Measurements from ENCODE around the gene SLC25A12.
"Not testable (repeated sequence)": the region's sequence is repeated elsewhere in the genome, so short reads cannot be mapped to it uniquely, and the experiment has no call there.

SLC25A12 gene

DNA sequence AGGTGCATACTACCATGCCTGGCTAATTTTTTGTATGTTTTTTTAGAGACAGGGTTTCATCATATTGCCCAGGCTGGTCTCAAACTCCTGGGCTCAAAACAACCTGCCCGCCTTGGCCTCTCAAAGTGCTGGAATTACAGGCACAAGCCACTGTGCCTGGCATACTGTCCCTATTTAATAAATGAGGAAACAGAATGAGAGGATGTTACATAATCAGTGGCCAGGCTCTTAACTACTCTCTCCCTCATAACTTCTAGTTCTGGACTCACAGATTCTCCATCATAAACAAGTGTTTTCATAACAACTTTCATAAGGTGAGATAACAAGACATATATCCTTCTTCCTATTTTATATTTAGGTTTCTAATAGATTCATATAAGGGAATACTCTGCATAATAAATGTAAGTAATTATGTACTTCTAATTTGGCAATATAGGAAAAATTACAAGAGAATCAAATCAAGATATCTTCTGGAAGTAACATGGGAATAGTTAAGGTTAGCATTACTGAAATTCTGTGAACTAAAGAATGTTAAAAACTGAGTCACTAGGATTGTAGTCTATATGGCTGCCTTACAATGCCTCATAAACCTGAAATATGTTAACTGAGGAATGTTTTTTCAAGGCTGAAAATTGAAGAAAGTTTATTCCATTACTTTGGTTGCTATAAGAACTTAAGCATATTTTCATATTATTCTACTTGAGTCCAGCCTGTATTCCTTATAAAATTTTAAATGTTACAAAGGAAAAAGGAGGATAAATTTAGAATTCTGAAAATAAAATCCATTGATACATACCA, 71.3 kb downstream of the SLC25A12 start:
- DNase-seq, result no peak

DNA sequence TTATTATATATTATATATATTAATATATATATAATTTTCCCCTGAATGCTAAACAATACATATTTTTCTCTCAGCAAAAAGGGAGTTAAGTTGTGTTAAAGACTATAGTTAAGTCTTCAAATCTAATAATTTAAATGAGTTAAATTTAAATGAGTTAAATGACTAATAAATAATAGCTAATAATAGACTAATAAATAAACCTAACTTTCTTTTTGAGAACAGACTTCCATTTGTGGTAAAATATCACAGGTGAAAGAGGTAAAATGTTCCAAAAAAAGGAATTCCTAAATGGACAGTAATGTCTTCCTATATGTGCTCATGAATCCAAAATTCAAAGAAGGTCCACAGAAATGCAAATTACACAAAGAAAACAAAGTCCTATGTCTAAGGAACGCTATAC, 74.6 kb downstream of the SLC25A12 start:
- DNase-seq, result no peak

DNA sequence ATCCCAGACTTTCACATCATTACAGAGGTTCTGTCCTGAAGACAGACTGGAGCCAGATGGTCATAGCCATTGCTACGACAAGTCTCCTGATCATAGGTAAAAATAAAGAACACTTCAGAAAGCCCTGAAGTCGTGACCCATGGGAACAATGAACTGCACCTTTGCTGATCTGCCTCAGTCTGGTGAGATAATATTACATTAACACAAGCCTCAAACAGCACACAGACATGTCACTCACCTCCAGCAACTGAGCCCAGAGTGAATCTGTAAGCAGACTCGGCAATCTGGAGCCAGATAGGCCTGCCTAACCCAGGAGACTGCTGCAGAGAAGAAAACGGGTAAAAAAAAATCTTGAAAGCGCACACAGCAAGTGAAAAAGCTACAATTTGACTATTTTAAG, 79.2 kb downstream of the SLC25A12 start:
- no peak for DNase-seq

DNA sequence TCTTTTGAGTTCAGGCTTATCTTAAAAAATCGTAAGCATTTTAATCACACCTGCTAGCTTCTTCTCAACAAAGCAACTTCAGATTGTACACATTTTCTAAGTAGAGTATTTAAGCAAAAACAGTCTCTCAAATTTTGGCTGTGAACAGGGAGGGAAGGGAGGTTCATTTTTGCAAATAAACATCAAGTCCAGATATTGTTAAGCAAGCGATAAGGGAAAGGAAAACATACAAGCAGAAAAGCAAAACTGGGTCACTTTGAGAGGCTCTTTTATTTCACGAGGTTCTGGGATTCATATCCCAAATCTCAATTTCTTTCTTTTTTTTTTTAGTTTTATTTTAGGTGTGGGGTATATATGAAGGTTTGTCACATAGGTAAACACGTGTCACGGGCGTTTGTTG, 79.9 kb downstream of the SLC25A12 start:
- DNase-seq, result no peak

DNA sequence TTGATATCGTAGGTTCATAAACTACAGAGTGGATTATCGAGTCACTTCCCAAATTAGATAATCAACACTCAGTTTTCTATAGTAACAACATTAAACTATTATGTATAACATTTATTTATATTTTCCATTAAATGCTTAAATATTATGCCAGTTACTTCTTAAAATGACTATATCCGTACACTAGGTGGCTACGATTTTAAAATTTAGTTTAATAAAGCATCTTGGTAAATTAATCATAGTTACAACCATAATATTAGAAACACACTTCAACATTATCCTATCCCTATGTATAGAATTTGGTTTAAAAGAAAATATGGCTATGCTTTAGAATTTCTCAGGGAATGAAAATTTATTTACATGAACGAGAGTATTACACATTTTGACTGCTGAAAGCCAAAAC, 80.3 kb downstream of the SLC25A12 start:
- no peak for DNase-seq

DNA sequence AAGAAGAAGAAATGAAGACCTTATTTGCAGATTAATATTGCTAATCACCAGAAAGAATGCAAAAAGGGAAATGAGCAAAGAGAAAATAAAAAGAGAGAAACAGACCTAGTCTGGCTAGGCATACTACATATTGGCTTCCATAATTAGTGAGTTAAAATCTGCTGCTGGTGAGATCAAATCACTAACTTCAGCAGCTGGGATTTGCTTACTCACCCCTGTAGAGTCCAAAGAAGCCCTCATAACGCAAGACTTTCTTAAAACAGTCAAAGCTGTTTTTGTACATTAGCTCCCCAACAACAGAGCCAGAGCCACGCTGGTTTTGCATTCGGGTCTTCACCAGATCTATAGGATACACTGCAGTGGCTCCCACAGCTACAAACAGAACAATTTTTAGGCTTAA, 80.9 kb downstream of the SLC25A12 start:
- DNase-seq, result no peak

- no peak for DNase-seq
Observed at GRCh38 chr2:171811245-171811628, 82.8 kb downstream of the SLC25A12 start.

GRCh38 chr2:171810422-171811244, 83.4 kb downstream of the SLC25A12 start:
- DNase-seq, result no peak

- DNase-seq, result not testable (repeated sequence)
Observed at GRCh38 chr2:171808885-171809284, 85.2 kb downstream of the SLC25A12 start.

- DNase-seq, result no peak
Observed at GRCh38 chr2:171807831-171808393, 86.1 kb downstream of the SLC25A12 start.

DNA sequence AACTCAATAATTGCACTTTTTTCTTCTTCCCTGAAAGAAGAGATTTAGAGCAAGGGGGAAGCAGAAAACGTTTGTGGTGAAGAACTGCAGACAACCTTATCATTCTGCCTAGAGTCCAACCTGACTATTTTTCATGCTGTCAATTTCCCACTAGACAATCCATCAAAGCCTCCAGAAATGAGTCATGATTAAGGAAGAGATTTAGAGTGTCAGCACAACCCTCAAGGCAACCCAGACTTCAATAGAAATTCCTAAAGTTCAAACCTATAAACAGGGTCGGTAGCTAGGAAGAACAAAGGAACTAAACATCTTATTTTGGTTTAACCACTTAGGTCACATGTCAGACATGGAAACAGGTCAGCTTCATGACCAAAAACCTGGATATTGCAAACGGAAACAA, 86.9 kb downstream of the SLC25A12 start:
- DNase-seq, result no peak

GRCh38 chr2:171804456-171804855, 89.6 kb downstream of the SLC25A12 start:
- no peak for DNase-seq

DNA sequence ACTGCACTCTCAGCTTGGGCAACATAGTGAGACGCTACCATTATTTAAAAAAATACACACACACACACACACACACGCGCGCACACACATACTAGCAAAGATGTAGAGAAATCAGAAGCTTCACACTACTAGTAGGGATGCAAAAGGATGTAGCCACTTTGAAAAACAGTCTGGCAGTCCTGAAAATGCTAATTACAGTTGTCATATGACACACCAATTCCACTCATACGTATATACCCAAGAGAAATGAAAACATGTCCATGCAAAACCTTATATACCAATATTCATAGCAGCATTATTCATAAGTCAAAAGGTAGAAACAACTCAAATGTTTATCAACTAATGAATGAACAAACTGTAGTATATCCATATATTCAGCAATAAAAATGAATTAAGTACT, 90.3 kb downstream of the SLC25A12 start:
- no peak for DNase-seq

GRCh38 chr2:171800639-171801038, 93.4 kb downstream of the SLC25A12 start:
- DNase-seq, result no peak

DNA sequence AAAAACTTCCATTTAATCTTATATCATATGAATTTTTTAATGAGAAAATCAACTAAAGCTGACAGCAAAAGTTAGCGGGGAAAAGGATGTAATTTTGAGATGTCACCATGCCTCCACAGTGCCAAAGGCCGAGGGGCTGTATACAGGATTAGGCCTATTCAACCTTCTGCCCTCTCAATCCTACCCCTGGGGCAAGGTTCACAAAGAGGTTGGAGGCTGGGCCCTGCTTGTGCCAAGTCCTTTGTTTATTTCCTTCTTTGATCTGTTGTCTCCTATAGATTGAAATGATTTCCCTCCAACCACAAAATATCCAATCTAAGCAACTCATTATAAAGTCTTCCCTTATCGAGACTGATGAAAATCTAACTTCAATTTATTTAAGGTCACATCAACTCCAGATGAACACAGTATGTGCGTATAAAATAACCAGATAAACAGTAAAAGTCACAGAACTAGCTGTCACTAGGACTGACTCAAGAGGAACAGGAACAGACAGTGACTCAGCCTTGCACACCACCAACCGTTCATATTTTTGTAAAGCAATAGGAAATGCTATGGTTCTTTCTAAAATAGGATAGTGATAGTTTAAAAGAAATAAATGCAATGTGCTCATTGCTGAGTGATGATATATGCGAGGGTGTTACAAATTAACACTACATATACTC, 95.8 kb downstream of the SLC25A12 start:
- no peak for DNase-seq

DNA sequence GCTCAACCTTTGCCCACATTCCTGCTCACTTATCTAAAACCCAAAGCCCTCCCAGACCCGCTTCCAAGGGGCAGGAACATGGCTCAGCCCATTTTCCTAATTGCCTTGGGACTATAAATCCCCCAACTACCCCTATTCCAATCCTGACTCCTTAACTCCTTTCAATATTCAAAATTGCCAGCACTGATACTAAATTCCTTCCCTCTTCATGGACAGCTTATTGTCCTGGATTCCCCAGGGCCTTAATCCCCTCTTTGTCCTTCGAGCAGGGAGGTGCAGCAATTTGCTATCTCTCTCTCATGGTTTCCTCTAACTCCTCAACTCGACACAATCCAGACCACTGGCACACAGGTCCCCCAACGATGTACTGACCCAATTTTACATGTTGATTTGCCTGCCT, 99.1 kb downstream of the SLC25A12 start:
- DNase-seq, result no peak

GRCh38 chr2:171793691-171794678, 100.1 kb downstream of the SLC25A12 start:
- DNase-seq, result no peak

- no peak for DNase-seq
Observed at GRCh38 chr2:171792886-171793580, 101.0 kb downstream of the SLC25A12 start.

DNA sequence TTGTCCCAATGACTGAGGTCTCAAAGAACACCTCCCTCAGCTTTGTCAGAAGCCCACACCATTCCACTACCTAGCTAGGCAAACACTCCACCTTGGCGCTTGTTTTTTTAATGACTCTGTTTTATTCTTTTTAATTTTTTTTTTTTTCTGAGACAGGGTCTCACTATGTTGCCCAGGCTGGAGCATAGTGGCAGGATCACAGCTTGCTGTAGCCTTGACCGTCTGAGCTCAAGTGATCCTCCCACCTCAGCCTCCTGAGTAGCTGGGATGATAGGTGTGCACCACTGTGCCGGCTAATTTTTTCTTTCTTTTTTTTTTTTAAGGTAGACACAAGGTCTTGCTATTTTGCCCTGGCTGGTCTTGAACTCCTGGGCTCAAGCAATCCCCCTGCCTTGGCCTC, 101.9 kb downstream of the SLC25A12 start:
- no peak for DNase-seq

DNA sequence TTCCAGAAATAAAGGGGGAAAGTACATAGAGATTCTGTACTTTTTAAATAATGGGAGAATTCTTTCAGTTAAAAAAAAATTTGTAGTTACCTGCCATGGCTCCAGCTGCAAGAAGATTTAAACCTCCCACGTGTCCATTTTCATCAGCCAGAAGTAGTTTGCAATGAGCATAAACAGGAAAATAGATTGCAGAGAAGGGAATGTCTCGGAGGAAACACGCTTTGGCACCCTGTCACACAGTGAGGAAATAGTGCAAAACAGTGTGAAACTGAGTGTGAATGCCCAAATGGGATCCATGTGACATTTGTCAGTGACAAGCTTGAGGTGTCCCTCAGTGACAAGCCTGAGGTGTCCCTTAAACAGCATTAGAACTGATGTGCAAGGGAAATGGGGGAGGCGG, 102.7 kb downstream of the SLC25A12 start:
- DNase-seq, result no peak

- DNase-seq, result no peak
Observed at GRCh38 chr2:171789956-171790355, 104.1 kb downstream of the SLC25A12 start.

Data from NCI-H1417 treated with DMSO at 0.1 percent for 48 hours (cell line).